IPS-NIHi7 (cell line): ENCODE results near the gene PLA2G4A.
A peak's percentile ranks its signal among the peaks of the same experiment; 100 is the strongest.

Experiments
- DNase-seq: peaks from one replicate; pipeline ENCODE4 v3.0.0; 2012; ENCODE audit warnings: mixed read lengths; ENCODE audit errors: extremely low spot score

Gene PLA2G4A

GRCh38 chr1:186977266-186977957, 148.7 kb downstream of the PLA2G4A start:
- DNase-seq, result no peak

DNA sequence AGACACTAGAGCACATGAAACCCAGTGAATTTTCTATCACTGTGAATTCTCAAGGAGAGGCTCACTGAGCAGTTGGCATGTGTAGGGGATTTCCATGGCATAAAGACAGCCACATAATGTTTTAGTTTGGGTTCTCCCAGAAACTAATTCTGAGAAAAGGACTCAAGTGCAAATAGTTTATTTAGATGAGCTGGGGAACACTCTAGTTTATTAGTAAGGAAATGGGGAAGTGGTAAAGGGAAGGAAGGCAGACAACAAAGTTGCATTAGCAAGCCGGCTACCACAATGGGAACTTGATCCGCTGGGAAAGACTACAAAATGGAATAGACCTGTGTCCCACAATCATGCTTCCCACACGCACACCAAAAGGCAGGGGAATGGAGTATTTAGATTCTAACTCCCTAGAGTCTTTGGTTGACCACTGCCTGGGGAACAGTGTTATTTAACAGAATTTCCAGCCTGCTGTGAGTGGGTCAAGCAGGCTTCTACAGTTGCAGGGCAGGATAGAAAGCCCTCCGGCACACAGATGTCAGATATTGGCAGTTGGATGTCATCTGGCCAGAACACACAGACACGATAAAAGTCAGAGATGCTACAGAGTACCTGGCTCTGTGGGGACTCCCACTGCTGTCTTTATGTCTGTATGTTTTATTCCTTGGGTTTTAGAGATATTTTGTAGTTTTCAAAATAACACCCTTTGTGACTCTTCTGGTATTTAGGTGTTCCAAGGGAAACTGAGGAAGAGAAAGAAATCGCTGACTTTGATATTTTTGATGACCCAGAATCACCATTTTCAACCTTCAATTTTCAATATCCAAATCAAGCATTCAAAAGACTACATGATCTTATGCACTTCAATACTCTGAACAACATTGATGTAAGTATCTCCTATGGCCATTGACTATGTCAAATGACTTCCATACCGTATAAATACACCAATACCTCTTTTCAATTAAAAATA, 150.1 kb downstream of the PLA2G4A start:
- no peak for DNase-seq

- no peak for DNase-seq
These were observed 151.7 kb downstream of the PLA2G4A start for GRCh38 chr1:186980400-186980799.

GRCh38 chr1:186982116-186982515, 153.4 kb downstream of the PLA2G4A start:
- no peak for DNase-seq

DNA sequence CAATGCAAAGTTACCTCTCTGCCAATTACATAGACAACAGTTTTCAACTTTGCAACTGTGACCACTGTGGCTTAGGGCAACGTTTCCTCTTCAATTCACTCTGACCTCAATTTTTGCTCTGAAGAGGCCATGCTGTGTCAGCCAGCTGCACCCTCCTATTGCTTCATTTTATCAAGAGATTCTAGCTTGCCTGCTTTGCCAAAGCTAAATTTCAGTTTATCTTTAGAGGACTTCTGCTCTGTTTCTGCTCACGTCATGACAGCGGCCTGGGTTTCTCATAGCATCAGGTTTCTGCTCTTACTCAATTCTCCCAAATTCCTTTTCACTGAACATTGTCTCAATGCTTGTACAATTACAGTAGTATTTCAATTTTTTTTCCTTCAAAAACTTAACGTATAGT, 154.6 kb downstream of the PLA2G4A start:
- no peak for DNase-seq

DNA sequence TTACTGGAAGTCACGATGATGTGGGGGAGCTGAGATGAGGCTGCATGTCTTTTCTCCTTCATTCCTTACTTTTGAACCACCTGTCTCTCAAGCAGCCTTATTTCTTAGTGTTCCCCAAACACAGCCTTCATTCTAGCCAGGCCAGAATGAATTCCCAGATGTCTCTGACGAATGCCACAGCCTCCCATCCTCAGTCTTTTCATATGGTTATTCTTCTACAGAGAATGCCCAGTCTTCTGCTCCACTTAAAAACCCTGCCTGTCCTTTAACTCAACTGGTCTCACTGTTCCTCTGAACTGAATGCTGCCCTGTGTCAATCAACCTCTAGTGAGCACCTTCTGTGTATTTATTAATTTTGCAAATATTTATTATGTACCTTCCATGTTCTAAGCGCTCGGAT, 156.2 kb downstream of the PLA2G4A start:
- DNase-seq, result peak; percentile 18

GRCh38 chr1:186985889-186986491, 157.2 kb downstream of the PLA2G4A start:
- DNase-seq, result peak; percentile 36

DNA sequence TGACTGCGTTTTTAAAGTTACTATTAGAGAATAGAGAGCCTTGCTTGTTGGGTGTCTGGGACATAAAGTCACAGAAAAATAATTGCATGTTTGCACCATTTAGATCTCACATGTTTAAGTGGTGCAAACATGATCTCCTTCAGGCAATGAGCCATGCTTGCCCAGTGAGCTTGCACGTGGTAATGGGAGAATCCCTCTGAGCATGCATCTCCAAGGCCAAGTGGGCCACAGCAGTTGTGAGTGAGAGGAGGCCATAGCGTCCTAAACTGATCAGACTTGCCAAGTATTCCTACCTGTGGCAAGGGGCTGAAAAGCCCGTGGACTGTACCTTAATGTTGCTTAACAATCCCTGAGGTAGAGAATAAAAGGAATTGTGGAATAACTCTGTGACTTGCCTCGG, 158.3 kb downstream of the PLA2G4A start:
- DNase-seq, result no peak

GRCh38 chr1:186987769-186988168, 159.0 kb downstream of the PLA2G4A start:
- no peak for DNase-seq

GRCh38 chr1:186993996-186994395, 165.2 kb downstream of the PLA2G4A start:
- DNase-seq, result no peak

GRCh38 chr1:186994897-186995296, 166.1 kb downstream of the PLA2G4A start:
- no peak for DNase-seq

DNA sequence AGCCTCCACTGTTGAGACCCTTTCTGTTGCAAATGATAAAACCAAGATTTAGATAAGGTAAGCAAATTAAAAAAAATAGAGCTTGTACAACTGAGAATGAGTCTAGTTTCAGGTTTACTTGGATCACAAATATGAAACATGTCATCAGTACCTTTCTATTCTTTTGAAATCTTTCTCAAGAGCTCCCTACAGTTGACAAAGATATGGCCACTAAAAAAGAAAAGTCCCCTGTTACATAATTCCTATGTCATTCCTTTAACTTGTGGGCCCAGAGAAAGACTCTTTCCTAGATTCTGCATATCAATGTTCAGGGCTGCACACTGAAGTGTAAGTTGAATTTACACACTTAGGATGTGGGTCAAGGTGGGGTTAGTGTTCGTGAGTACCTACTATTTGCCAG, 168.1 kb downstream of the PLA2G4A start:
- DNase-seq, result no peak

GRCh38 chr1:186997877-186998276, 169.1 kb downstream of the PLA2G4A start:
- no peak for DNase-seq

DNA sequence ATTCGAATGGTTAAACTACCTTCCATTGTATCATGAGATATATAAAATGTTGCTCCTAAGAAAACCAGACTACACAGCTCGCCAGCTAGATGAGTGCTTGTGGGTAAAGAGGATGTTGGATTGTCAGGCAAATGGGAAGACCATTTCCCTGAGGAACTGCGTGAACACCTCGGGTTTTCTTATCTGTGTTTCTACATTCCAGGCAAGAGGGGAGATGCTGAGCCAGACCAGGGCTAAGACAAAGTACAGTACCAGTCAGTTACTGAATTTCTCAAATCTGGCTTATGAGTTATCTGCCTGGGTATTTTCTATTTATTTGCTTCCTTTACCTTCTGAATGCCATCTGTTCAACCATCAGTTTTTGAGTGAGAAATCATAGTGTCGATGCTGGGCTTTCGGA, 170.8 kb downstream of the PLA2G4A start:
- no peak for DNase-seq

DNA sequence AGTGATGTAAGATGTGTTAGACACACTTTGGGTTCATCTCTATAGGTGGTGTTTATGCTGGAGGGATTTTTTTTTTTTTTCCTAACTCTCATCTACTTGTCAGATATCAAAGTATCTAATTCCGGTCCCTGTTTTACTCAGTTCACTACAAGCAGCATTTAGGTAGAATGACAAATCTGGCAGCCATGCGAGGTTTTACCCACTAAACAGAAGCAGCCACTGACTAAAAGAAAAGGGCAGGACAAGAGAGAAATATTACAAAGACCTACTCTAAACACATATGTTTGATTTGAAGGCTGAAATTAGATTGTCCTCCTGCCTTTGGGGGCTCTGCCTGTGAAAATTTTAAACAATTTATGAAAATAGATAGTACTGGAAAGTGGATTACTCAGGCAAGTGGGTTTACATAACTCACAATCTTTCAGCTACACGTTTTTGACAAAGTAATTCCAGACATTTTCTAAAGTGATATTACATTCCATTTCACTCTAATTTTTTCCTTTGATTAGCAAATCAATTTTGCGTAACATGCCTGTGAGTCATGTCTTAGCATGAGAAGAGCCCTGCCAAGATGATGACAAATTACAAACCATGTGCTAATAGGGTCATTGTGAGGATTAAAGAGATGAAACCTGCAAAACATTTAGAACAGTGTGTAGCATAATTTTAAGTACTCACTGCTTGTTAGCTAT, 172.6 kb downstream of the PLA2G4A start:
- DNase-seq, result no peak

DNA sequence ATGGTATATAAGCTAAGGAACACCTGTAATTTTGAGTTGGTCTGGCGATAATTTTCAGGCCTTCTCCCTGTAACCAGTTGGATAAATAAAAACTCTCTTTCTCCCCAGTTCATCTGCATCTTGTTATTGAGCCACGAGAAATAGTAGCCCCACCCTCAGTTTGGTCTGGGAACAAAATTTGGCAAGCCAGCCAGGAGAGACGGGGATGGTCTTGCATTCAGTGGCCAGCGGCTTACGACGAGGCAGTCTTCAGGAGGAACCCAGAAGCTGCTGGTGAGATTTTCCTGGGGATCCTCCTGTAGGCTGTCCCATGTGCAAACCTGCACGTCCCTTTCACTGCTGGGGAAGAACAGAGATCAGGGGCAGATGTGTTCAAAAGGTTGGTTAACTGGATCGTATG, 174.6 kb downstream of the PLA2G4A start:
- no peak for DNase-seq

GRCh38 chr1:187006896-187007295, 178.1 kb downstream of the PLA2G4A start:
- no peak for DNase-seq

GRCh38 chr1:187009320-187009719, 180.6 kb downstream of the PLA2G4A start:
- no peak for DNase-seq

DNA sequence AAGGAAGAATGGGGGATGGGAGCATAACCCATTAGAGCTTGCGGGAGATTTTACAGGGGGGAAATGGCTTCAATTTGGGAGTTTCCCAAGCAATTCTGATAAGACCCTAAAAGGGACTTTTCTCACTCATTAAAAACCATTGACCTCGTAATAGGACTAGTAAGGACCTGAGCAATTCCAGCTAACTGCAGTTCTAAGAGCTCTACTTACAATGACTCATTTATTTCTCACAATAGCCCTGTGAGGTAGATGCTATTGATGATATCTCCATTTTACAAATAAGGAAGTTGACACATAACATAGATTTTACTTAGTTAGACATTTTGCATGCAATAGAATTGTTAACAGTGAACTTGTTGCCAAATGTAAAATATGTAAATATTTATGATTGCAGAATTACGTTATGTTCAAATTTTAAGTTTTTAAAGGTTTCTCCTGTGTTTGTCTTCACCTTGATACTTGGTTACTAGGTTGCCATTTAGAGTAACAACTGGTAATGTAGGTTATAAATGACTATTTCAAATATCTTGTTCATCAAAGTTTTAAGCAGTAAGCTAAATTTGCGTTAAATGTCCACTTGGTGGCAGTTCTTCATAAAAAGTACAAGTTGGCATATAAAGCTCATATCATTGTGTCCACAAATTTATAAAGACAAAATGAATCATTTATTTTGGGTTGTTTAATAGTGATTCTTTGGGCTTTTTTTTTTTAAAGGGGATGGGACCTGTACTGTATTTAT, 182.0 kb downstream of the PLA2G4A start:
- DNase-seq, result no peak

- no peak for DNase-seq
These were observed 184.9 kb downstream of the PLA2G4A start for GRCh38 chr1:187013582-187014200.

DNA sequence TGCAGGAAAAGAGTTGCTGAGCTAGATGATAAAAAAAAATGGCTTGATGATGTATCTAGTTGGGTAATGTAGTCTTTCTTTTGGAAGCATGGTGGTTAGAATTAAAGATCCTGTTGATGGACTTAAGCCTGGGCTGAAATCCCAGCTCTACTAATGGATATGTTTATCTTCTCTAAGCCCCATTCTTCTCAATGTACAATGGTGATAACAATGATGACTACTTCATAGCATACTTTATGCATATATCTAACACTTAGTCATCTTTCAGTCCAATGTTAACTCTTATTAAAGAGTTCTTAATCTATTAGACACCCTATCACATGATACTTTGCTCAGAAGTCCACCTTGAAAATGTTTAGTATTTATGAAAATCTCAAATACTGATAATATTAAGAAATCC, 189.5 kb downstream of the PLA2G4A start:
- DNase-seq, result no peak
